HEK293 (cell line): ENCODE results near the gene SMARCD1.

Source experiments
- GLI4 ChIP-seq: fragments of 450-650 bp; formaldehyde crosslinking; IDR thresholded peaks from 2 replicates; pipeline ENCODE4 v1.5.1; 2016; ENCODE audit warnings: missing biosample characterization, missing genetic modification characterization
- HOXA7 ChIP-seq: sonication (generic); formaldehyde crosslinking; IDR thresholded peaks from 2 replicates; pipeline ENCODE4 v1.8.1; 2022; ENCODE audit warnings: missing genetic modification reagents, borderline replicate concordance
- SETDB1 ChIP-seq: IDR thresholded peaks from one replicate; pipeline ENCODE4 v1.6.1; 2017; ENCODE audit warnings: mild to moderate bottlenecking, low read length, moderate library complexity, mixed read lengths; ENCODE audit not compliant: insufficient read length
- YY2 ChIP-seq: fragments of 450-650 bp; formaldehyde crosslinking; IDR thresholded peaks from 2 replicates; pipeline ENCODE4 v1.5.1; 2016; ENCODE audit warnings: missing biosample characterization, missing genetic modification characterization
- ZFP37 ChIP-seq: fragments of 450-650 bp; formaldehyde crosslinking; IDR thresholded peaks from 2 replicates; pipeline ENCODE4 v1.5.1; 2016; ENCODE audit warnings: missing biosample characterization, missing genetic modification characterization
- ZIC2 ChIP-seq: fragments of 450-650 bp; formaldehyde crosslinking; IDR thresholded peaks from 2 replicates; pipeline ENCODE4 v1.5.1; 2016; ENCODE audit warnings: missing biosample characterization, missing genetic modification characterization
- ZNF157 ChIP-seq: fragments of 450-650 bp; formaldehyde crosslinking; IDR thresholded peaks from 2 replicates; pipeline ENCODE4 v1.5.1; 2016; ENCODE audit warnings: missing biosample characterization, missing genetic modification characterization
- ZNF169 ChIP-seq: fragments of 450-650 bp; formaldehyde crosslinking; IDR thresholded peaks from 2 replicates; pipeline ENCODE4 v1.5.1; 2016; ENCODE audit warnings: missing biosample characterization, missing genetic modification characterization
- ZNF175 ChIP-seq: fragments of 450-650 bp; formaldehyde crosslinking; IDR thresholded peaks from 2 replicates; pipeline ENCODE4 v1.5.1; 2016; ENCODE audit warnings: missing biosample characterization, missing genetic modification characterization
- ZNF184 ChIP-seq: fragments of 450-650 bp; IDR thresholded peaks from 2 replicates; pipeline ENCODE4 v1.5.1; 2018; ENCODE audit warnings: missing biosample characterization, mild to moderate bottlenecking, missing genetic modification characterization
- ZNF211 ChIP-seq: fragments of 450-650 bp; formaldehyde crosslinking; IDR thresholded peaks from 2 replicates; pipeline ENCODE4 v1.5.1; 2016; ENCODE audit warnings: low read depth, missing biosample characterization, missing genetic modification characterization
- ZNF311 ChIP-seq: fragments of 450-650 bp; formaldehyde crosslinking; IDR thresholded peaks from 2 replicates; pipeline ENCODE4 v1.5.1; 2017; ENCODE audit warnings: missing biosample characterization, missing genetic modification characterization, borderline replicate concordance
- ZNF354C ChIP-seq: fragments of 450-650 bp; formaldehyde crosslinking; IDR thresholded peaks from 2 replicates; pipeline ENCODE4 v1.5.1; 2016; ENCODE audit warnings: missing biosample characterization, missing genetic modification characterization, low read depth, borderline replicate concordance
- ZNF529 ChIP-seq: fragments of 450-650 bp; formaldehyde crosslinking; IDR thresholded peaks from 2 replicates; pipeline ENCODE4 v1.5.1; 2017; ENCODE audit warnings: missing genetic modification characterization, missing biosample characterization; ENCODE audit not compliant: insufficient replicate concordance
- ZNF544 ChIP-seq: fragments of 450-650 bp; formaldehyde crosslinking; IDR thresholded peaks from 2 replicates; pipeline ENCODE4 v1.5.0; 2017; ENCODE audit warnings: missing biosample characterization, missing genetic modification characterization
- ZNF558 ChIP-seq: fragments of 450-650 bp; formaldehyde crosslinking; IDR thresholded peaks from 2 replicates; pipeline ENCODE4 v1.5.1; 2016; ENCODE audit warnings: missing biosample characterization, missing genetic modification characterization
- ZNF561 ChIP-seq: fragments of 450-650 bp; IDR thresholded peaks from 2 replicates; pipeline ENCODE4 v1.5.1; 2018; ENCODE audit warnings: missing biosample characterization, missing genetic modification characterization, borderline replicate concordance
- ZNF623 ChIP-seq: fragments of 450-650 bp; formaldehyde crosslinking; IDR thresholded peaks from 2 replicates; pipeline ENCODE4 v1.5.1; 2016; ENCODE audit warnings: missing biosample characterization, missing genetic modification characterization
- ZNF624 ChIP-seq: fragments of 450-650 bp; formaldehyde crosslinking; IDR thresholded peaks from 2 replicates; pipeline ENCODE4 v1.5.1; 2017; ENCODE audit warnings: missing biosample characterization, missing genetic modification characterization
- ZNF768 ChIP-seq: fragments of 450-650 bp; formaldehyde crosslinking; IDR thresholded peaks from 2 replicates; pipeline ENCODE4 v1.5.1; 2018; ENCODE audit warnings: missing biosample characterization, mild to moderate bottlenecking, missing genetic modification characterization
- ZNF777 ChIP-seq: fragments of 450-650 bp; formaldehyde crosslinking; IDR thresholded peaks from 2 replicates; pipeline ENCODE4 v1.5.1; 2017; ENCODE audit warnings: missing biosample characterization, missing genetic modification characterization, borderline replicate concordance
- ZNF791 ChIP-seq: fragments of 450-650 bp; formaldehyde crosslinking; IDR thresholded peaks from 2 replicates; pipeline ENCODE4 v1.5.1; 2016; ENCODE audit warnings: missing biosample characterization, missing genetic modification characterization
- TF ChIP-seq, protein P1 (sequence below): fragments of 450-650 bp; IDR thresholded peaks from 2 replicates; pipeline ENCODE4 v1.5.1; 2018; ENCODE audit warnings: missing biosample characterization, mild to moderate bottlenecking, missing genetic modification characterization
- TF ChIP-seq, protein P2 (sequence below): fragments of 450-650 bp; formaldehyde crosslinking; IDR thresholded peaks from 2 replicates; pipeline ENCODE4 v1.5.1; 2016; ENCODE audit warnings: missing biosample characterization, missing genetic modification characterization
- TF ChIP-seq, protein P3 (sequence below): fragments of 450-650 bp; formaldehyde crosslinking; IDR thresholded peaks from 2 replicates; pipeline ENCODE4 v1.5.1; 2016; ENCODE audit warnings: missing biosample characterization, missing genetic modification characterization
- TF ChIP-seq, protein P4 (sequence below): fragments of 450-650 bp; formaldehyde crosslinking; optimal IDR thresholded peaks from 2 replicates; pipeline ENCODE3; 2016; ENCODE audit warnings: missing biosample characterization, mild to moderate bottlenecking, missing genetic modification characterization
- TF ChIP-seq, protein P5 (sequence below): fragments of 450-650 bp; formaldehyde crosslinking; IDR thresholded peaks from 2 replicates; pipeline ENCODE4 v1.5.1; 2016; ENCODE audit warnings: missing biosample characterization, missing genetic modification characterization, low read depth
- TF ChIP-seq, protein P6 (sequence below): fragments of 450-650 bp; formaldehyde crosslinking; IDR thresholded peaks from 2 replicates; pipeline ENCODE4 v1.5.1; 2017; ENCODE audit warnings: missing biosample characterization, missing genetic modification characterization
- TF ChIP-seq, protein P7 (sequence below): fragments of 450-650 bp; formaldehyde crosslinking; IDR thresholded peaks from 2 replicates; pipeline ENCODE4 v1.5.1; 2017; ENCODE audit warnings: missing biosample characterization, missing genetic modification characterization

The SMARCD1 gene

DNA sequence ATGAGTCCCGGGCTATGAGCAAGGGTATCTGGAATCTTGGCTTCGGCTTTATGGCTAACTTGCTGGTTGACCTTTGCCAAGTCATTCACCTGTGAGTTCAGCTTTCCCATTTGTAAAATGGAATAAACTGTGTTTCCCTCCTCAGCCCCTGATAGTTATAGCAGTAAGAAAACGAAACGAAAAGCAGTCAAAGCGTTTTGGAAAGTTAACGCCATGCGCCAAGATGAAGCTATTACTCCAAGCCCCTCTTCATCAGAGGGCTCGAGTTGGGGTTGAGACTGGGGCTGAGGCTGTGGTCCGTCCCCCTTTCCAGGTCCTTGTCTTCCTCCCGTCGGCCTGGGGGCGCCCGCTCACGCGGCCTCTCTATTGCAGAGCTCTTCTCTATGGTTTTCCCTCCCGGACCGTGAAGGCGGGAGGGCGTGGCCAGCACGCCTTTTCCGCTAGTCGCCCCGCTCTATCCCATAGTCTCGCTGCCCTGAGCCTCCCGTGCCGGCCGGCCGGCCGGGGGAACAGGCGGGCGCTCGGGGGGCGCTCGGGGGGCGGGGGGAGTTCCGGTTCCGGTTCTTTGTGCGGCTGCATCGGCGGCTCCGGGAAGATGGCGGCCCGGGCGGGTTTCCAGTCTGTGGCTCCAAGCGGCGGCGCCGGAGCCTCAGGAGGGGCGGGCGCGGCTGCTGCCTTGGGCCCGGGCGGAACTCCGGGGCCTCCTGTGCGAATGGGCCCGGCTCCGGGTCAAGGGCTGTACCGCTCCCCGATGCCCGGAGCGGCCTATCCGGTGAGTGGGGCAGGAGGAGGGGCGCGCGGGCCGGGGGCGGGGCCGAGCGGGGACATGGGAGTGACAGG is at the start of gene SMARCD1 (continued):
- TF ChIP-seq, protein P1, sequence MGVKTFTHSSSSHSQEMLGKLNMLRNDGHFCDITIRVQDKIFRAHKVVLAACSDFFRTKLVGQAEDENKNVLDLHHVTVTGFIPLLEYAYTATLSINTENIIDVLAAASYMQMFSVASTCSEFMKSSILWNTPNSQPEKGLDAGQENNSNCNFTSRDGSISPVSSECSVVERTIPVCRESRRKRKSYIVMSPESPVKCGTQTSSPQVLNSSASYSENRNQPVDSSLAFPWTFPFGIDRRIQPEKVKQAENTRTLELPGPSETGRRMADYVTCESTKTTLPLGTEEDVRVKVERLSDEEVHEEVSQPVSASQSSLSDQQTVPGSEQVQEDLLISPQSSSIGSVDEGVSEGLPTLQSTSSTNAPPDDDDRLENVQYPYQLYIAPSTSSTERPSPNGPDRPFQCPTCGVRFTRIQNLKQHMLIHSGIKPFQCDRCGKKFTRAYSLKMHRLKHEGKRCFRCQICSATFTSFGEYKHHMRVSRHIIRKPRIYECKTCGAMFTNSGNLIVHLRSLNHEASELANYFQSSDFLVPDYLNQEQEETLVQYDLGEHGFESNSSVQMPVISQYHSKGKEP (tag by site-specific recombination) = no peak
- TF ChIP-seq ZNF791 (tag by site-specific recombination) (no peak), ZNF777 (tag by site-specific recombination) (no peak), ZNF184 (tag by site-specific recombination) (no peak), ZNF768 (tag by site-specific recombination) (no peak), ZNF558 (tag by site-specific recombination) (no peak; the same call in 1 of the 2 replicates), GLI4 (no peak), ZNF175 (tag by site-specific recombination) (no peak), ZNF157 (tag by site-specific recombination) (no peak), ZNF561 (tag by site-specific recombination) (no peak), HOXA7 (CRISPR knock-in tag) (no peak), ZNF544 (tag by site-specific recombination) (no peak), ZNF624 (tag by site-specific recombination) (no peak), ZNF354C (tag by site-specific recombination) (no peak), ZFP37 (tag by site-specific recombination) (no peak), YY2 (no peak), ZNF169 (tag by site-specific recombination) (no peak), ZNF623 (tag by site-specific recombination) (no peak), ZNF529 (tag by site-specific recombination) (no peak), ZNF311 (tag by site-specific recombination) (no peak), ZNF211 (no peak), SETDB1 (no peak), ZIC2 (tag by site-specific recombination) (no peak)
- TF ChIP-seq, protein P2, sequence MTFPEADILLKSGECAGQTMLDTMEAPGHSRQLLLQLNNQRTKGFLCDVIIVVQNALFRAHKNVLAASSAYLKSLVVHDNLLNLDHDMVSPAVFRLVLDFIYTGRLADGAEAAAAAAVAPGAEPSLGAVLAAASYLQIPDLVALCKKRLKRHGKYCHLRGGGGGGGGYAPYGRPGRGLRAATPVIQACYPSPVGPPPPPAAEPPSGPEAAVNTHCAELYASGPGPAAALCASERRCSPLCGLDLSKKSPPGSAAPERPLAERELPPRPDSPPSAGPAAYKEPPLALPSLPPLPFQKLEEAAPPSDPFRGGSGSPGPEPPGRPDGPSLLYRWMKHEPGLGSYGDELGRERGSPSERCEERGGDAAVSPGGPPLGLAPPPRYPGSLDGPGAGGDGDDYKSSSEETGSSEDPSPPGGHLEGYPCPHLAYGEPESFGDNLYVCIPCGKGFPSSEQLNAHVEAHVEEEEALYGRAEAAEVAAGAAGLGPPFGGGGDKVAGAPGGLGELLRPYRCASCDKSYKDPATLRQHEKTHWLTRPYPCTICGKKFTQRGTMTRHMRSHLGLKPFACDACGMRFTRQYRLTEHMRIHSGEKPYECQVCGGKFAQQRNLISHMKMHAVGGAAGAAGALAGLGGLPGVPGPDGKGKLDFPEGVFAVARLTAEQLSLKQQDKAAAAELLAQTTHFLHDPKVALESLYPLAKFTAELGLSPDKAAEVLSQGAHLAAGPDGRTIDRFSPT (tag by site-specific recombination) = no peak
- TF ChIP-seq, protein P3, sequence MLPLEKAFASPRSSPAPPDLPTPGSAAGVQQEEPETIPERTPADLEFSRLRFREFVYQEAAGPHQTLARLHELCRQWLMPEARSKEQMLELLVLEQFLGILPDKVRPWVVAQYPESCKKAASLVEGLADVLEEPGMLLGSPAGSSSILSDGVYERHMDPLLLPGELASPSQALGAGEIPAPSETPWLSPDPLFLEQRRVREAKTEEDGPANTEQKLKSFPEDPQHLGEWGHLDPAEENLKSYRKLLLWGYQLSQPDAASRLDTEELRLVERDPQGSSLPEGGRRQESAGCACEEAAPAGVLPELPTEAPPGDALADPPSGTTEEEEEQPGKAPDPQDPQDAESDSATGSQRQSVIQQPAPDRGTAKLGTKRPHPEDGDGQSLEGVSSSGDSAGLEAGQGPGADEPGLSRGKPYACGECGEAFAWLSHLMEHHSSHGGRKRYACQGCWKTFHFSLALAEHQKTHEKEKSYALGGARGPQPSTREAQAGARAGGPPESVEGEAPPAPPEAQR = no peak
- TF ChIP-seq, protein P4, sequence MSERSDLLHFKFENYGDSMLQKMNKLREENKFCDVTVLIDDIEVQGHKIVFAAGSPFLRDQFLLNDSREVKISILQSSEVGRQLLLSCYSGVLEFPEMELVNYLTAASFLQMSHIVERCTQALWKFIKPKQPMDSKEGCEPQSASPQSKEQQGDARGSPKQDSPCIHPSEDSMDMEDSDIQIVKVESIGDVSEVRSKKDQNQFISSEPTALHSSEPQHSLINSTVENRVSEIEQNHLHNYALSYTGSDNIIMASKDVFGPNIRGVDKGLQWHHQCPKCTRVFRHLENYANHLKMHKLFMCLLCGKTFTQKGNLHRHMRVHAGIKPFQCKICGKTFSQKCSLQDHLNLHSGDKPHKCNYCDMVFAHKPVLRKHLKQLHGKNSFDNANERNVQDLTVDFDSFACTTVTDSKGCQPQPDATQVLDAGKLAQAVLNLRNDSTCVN (tag by site-specific recombination) = peak; percentile 30
- TF ChIP-seq, protein P5, sequence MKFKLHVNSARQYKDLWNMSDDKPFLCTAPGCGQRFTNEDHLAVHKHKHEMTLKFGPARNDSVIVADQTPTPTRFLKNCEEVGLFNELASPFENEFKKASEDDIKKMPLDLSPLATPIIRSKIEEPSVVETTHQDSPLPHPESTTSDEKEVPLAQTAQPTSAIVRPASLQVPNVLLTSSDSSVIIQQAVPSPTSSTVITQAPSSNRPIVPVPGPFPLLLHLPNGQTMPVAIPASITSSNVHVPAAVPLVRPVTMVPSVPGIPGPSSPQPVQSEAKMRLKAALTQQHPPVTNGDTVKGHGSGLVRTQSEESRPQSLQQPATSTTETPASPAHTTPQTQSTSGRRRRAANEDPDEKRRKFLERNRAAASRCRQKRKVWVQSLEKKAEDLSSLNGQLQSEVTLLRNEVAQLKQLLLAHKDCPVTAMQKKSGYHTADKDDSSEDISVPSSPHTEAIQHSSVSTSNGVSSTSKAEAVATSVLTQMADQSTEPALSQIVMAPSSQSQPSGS (tag by site-specific recombination) = no peak
- TF ChIP-seq, protein P6, sequence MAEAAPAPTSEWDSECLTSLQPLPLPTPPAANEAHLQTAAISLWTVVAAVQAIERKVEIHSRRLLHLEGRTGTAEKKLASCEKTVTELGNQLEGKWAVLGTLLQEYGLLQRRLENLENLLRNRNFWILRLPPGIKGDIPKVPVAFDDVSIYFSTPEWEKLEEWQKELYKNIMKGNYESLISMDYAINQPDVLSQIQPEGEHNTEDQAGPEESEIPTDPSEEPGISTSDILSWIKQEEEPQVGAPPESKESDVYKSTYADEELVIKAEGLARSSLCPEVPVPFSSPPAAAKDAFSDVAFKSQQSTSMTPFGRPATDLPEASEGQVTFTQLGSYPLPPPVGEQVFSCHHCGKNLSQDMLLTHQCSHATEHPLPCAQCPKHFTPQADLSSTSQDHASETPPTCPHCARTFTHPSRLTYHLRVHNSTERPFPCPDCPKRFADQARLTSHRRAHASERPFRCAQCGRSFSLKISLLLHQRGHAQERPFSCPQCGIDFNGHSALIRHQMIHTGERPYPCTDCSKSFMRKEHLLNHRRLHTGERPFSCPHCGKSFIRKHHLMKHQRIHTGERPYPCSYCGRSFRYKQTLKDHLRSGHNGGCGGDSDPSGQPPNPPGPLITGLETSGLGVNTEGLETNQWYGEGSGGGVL (tag by site-specific recombination) = no peak
- TF ChIP-seq, protein P7, sequence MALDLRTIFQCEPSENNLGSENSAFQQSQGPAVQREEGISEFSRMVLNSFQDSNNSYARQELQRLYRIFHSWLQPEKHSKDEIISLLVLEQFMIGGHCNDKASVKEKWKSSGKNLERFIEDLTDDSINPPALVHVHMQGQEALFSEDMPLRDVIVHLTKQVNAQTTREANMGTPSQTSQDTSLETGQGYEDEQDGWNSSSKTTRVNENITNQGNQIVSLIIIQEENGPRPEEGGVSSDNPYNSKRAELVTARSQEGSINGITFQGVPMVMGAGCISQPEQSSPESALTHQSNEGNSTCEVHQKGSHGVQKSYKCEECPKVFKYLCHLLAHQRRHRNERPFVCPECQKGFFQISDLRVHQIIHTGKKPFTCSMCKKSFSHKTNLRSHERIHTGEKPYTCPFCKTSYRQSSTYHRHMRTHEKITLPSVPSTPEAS = no peak
